ENCODE results near the gene CRYGN. TPM values are rescaled to one million over a fixed set of nuclear protein-coding genes. Genes with fewer than 3 reads are reported as not detected.

Gene CRYGN
- total RNA-seq, 4 donors from 2014 or later = 1.0 TPM; not detected in 3

GRCh38 chr7:151426441-151426903, 13.5 kb downstream of the CRYGN start:
- DNase-seq (ENCODE audit: low spot score) (peak; percentile 65), ATAC-seq (ENCODE audit: low FRiP score) (peak; percentile 81)
- no peak for TF ChIP-seq CTCF (IDR thresholded peaks at IDR 0.05)

- ATAC-seq (ENCODE audit: low FRiP score) (no peak), DNase-seq (ENCODE audit: low spot score) (no peak)
- TF ChIP-seq CTCF (IDR thresholded peaks at IDR 0.05) = no peak
Observed at GRCh38 chr7:151425670-151426440, 14.1 kb downstream of the CRYGN start.

- DNase-seq (ENCODE audit: low spot score) (no peak), ATAC-seq (ENCODE audit: low FRiP score) (no peak)
- TF ChIP-seq CTCF (IDR thresholded peaks at IDR 0.05) = no peak
Observed at GRCh38 chr7:151424799-151425198, 15.1 kb downstream of the CRYGN start.

GRCh38 chr7:151423936-151424335, 16.0 kb downstream of the CRYGN start:
- DNase-seq (ENCODE audit: low spot score) (no peak), ATAC-seq (ENCODE audit: low FRiP score) (no peak)
- TF ChIP-seq CTCF (IDR thresholded peaks at IDR 0.05) = no peak

- TF ChIP-seq CTCF (IDR thresholded peaks at IDR 0.05) = no peak
- DNase-seq (ENCODE audit: low spot score) = no peak
- ATAC-seq (ENCODE audit: low FRiP score) = no peak
Observed at GRCh38 chr7:151423226-151423625, 16.7 kb downstream of the CRYGN start.

GRCh38 chr7:151422212-151422611, 17.7 kb downstream of the CRYGN start:
- no peak for TF ChIP-seq CTCF (IDR thresholded peaks at IDR 0.05)
- no peak for DNase-seq (ENCODE audit: low spot score)
- no peak for ATAC-seq (ENCODE audit: low FRiP score)

- no peak for ATAC-seq (ENCODE audit: low FRiP score)
- TF ChIP-seq CTCF (IDR thresholded peaks at IDR 0.05) = no peak
- DNase-seq (ENCODE audit: low spot score) = no peak
Observed at GRCh38 chr7:151420144-151420543, 19.8 kb downstream of the CRYGN start.
